Adrenal gland (tissue), 12 donors: ENCODE results near the gene STOML3. TPM values are rescaled to one million over a fixed set of nuclear protein-coding genes. Genes with fewer than 3 reads are reported as not detected.

Experiments used
- DNase-seq, 7 donors: peaks; one replicate each; pipeline ENCODE4 v3.0.0-alpha.2; 2019 to 2020
- H3K27ac ChIP-seq, 5 donors: fragments of 200-600 bp; sonication (generic) in 4 of 5; 1 replicate in 3 of 5; 2 replicates in 2 of 5; pipeline versions ENCODE4 v1.5.1 to v1.8.0; 2016 to 2020; ENCODE audit warnings: mild to moderate bottlenecking in 1 of 5
- H3K27me3 ChIP-seq: fragments of 200-600 bp; 2 replicates; pipeline ENCODE4 v1.8.0; 2021
- H3K36me3 ChIP-seq, 2 donors: fragments of 200-600 bp; replicated peaks in 1 of 2; 1 replicate in 1 of 2; 2 replicates in 1 of 2; pipeline versions ENCODE4 v1.5.1 to v1.8.0; 2018 to 2022
- H3K4me1 ChIP-seq, 2 donors: fragments of 200-600 bp; replicated peaks in 1 of 2; 1 replicate in 1 of 2; 2 replicates in 1 of 2; pipeline versions ENCODE4 v1.5.1 to v1.8.0; 2018 to 2021
- H3K4me3 ChIP-seq, 4 donors: fragments of 200-600 bp; sonication (generic) in 3 of 4; one replicate each; pipeline ENCODE4 v1.5.1; 2016 to 2018
- H3K9me3 ChIP-seq, 3 donors: fragments of 200-600 bp; sonication (generic) in 1 of 3; replicated peaks in 1 of 3; 1 replicate in 2 of 3; 2 replicates in 1 of 3; pipeline versions ENCODE4 v1.5.1 to v1.8.0; 2016 to 2021
- POLR2A ChIP-seq, 2 donors: fragments of 450-650 bp; IDR thresholded peaks; one replicate each; pipeline ENCODE4 v1.6.1; 2017; ENCODE audit warnings: antibody characterized with exemption in 2 of 2, mild to moderate bottlenecking in 2 of 2, moderate library complexity in 1 of 2
- WGBS, 4 donors: extraction: QIAGEN DNeasy Blood & Tissue Kit in 2 of 4; methylation state at CpG; one replicate each; pipeline versions ENCODE4 v1.1.5 to v1.1.7; 2013 to 2017; 5-methylcytosine and 5-hydroxymethylcytosine counted together
- intact Hi-C, 2 donors: fragments of 100-400 bp; cut with DNase I; formaldehyde crosslinking; loops; one replicate each; pipeline versions ENCODE4 v1.14.1 to v1.15.0; 2022 to 2023
- polyA plus RNA-seq, 3 donors: library from polyadenylated mRNA; stranded (reverse); fragments of 200-250 nt in 2 of 3; fragments of 350-450 nt in 1 of 3; fragmentation: Illumina TruSeq in 1 of 3; extraction: RNeasy Lipid Tissue Mini Kit (QIAGEN cat#74804) in 1 of 3; gene quantifications; one replicate each; pipeline ENCODE4 v1.2.3, GENCODE V29; 2013 to 2014
- total RNA-seq, 9 donors: library from RNA; depleted of rRNA in 4 of 9; stranded (reverse); fragments of >200 nt in 4 of 9; fragments of 120-200 nt in 1 of 9; fragmentation: NEBNext Ultra II Directional in 1 of 9; extraction: Animal tissue kit (Norgen Biotek cat#: 25700) in 1 of 9; gene quantifications; one replicate each; pipeline versions ENCODE4 v1.1.0 to v1.2.4, GENCODE V29; 2013 to 2023
- TF ChIP-seq, protein P1 (sequence below), 6 experiments: fragments of 450-650 bp in 4 of 6; fragments of 200-600 bp in 2 of 6; sonication (generic) in 1 of 6; IDR thresholded peaks; 1 replicate in 5 of 6; 2 replicates in 1 of 6; pipeline versions ENCODE4 v1.5.1 to v1.8.0; 2016 to 2021; ENCODE audit warnings: antibody characterized with exemption in 6 of 6, mild to moderate bottlenecking in 2 of 6, moderate library complexity in 1 of 6
- donor health status: healthy with polysubstance abuse.
- donor health status: Bipolar disorder and iron deficiency.
- donor health status: DM: yes; HTN: yes; CAD: no.
- donor health status: DM: no; HTN: no; CAD: no.
- donor health status: DM: no; HTN: no; CAD: no.
- donor health status: DM: yes; HTN: yes; CAD: no.

Gene STOML3
- total and polyA plus RNA-seq, 12 donors = 0.06 TPM; not detected in 11

DNA sequence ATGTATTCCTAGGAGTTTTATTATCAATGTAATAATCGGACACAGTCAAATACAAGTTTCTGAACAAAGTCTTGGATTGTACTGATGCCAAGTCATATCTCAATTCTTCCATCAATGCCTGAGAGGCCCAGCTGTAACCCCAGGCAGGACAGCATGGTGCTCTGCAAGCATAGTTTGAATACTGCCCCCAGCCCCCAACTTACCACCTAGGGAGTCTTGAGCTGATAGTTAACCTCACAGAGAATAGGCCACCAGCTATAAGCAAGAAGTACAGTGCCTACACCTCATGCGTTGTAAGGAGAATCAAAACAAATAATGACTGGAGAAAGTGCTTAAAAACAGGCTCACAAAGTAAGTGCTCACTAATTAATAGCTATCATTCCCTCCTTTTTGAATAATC is 44.6 kb upstream of the STOML3 start:
- H3K4me1 ChIP-seq = peaks cover 15 to 46% of the 10 kb centered on the region in 2 donors

GRCh38 chr13:39034085-39034484 is 43.5 kb upstream of the STOML3 start:
- no peak overlapping the region for H3K27ac ChIP-seq
- intact Hi-C loops = no loop called here
- H3K4me1 ChIP-seq = peaks cover 15 to 36% of the 10 kb centered on the region in 2 donors
- no peaks in the 10 kb centered on the region for H3K9me3 ChIP-seq
- H3K27me3 ChIP-seq = no peaks in the 10 kb centered on the region
- H3K36me3 ChIP-seq = no peaks in the 10 kb centered on the region
- TF ChIP-seq, protein P1, sequence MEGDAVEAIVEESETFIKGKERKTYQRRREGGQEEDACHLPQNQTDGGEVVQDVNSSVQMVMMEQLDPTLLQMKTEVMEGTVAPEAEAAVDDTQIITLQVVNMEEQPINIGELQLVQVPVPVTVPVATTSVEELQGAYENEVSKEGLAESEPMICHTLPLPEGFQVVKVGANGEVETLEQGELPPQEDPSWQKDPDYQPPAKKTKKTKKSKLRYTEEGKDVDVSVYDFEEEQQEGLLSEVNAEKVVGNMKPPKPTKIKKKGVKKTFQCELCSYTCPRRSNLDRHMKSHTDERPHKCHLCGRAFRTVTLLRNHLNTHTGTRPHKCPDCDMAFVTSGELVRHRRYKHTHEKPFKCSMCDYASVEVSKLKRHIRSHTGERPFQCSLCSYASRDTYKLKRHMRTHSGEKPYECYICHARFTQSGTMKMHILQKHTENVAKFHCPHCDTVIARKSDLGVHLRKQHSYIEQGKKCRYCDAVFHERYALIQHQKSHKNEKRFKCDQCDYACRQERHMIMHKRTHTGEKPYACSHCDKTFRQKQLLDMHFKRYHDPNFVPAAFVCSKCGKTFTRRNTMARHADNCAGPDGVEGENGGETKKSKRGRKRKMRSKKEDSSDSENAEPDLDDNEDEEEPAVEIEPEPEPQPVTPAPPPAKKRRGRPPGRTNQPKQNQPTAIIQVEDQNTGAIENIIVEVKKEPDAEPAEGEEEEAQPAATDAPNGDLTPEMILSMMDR (IDR thresholded peaks at IDR 0.05) = no peak
- no peak for TF ChIP-seq POLR2A (IDR thresholded peaks at IDR 0.05)
- DNase-seq = no peak
- 88 to 100% (median 93%) methylated on average over 1 of the region's 1 CpG for WGBS, 4 donors
- no peak overlapping the region for H3K4me3 ChIP-seq

More for the DNA sequence above, 44.6 kb upstream of the STOML3 start:
- intact Hi-C loops = no loop called here
- TF ChIP-seq POLR2A (IDR thresholded peaks at IDR 0.05) = no peak
- TF ChIP-seq, protein P1 (IDR thresholded peaks at IDR 0.05) = no peak
- peak overlapping the region in 1 of 4 donors; percentile 87 for H3K4me3 ChIP-seq
- H3K27ac ChIP-seq = no peak overlapping the region
- H3K27me3 ChIP-seq = no peaks in the 10 kb centered on the region
- 68 to 84% (median 74%) methylated on average over 2 of the region's 2 CpGs for WGBS, 4 donors
- DNase-seq = no peak
- no peaks in the 10 kb centered on the region for H3K9me3 ChIP-seq
- no peaks in the 10 kb centered on the region for H3K36me3 ChIP-seq

DNA sequence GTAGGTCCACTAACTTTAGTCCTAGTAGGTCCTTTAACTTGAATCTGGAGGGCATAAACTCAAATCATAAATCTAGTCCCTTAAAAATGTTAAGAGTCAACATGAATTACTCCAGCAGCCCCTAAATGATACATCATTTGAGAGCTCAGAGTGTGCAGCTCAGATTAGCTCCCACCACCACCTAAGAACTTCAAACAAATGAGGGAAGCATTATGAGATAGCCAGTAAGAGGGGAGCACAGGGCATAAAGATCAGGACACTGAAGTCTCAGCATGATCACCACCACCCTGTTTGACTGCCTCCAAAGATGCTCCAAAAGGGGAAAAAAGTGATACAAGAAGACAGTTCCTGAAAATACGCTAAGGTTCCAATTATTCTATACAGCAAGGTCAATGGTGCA is 41.5 kb upstream of the STOML3 start:
- H3K4me3 ChIP-seq = no peak overlapping the region
- no peaks in the 10 kb centered on the region for H3K27me3 ChIP-seq
- H3K27ac ChIP-seq = no peak overlapping the region
- peaks cover 15 to 32% of the 10 kb centered on the region in 2 donors for H3K4me1 ChIP-seq
- intact Hi-C loops = no loop called here
- no peak for DNase-seq
- TF ChIP-seq, protein P1 (IDR thresholded peaks at IDR 0.05) = no peak
- no peak for TF ChIP-seq POLR2A (IDR thresholded peaks at IDR 0.05)
- 91 to 100% (median 98%) methylated on average over 1 of the region's 1 CpG for WGBS, 4 donors
- H3K9me3 ChIP-seq = no peaks in the 10 kb centered on the region
- H3K36me3 ChIP-seq = peaks cover 0 to 12% of the 10 kb centered on the region in 2 donors

GRCh38 chr13:39025433-39025839 is 34.8 kb upstream of the STOML3 start:
- DNase-seq = no peak
- no peaks in the 10 kb centered on the region for H3K27me3 ChIP-seq
- peaks cover 0 to 8% of the 10 kb centered on the region in 2 donors for H3K4me1 ChIP-seq
- peaks cover 0 to 61% of the 10 kb centered on the region in 2 donors for H3K36me3 ChIP-seq
- 59 to 78% (median 69%) methylated on average over 2 of the region's 2 CpGs for WGBS, 4 donors
- H3K9me3 ChIP-seq = no peaks in the 10 kb centered on the region
- H3K27ac ChIP-seq = no peak overlapping the region
- TF ChIP-seq, protein P1 (IDR thresholded peaks at IDR 0.05) = no peak
- no peak for TF ChIP-seq POLR2A (IDR thresholded peaks at IDR 0.05)
- intact Hi-C loops = no loop called here
- no peak overlapping the region for H3K4me3 ChIP-seq
